HG03558 (cell line): ENCODE measurements around the gene CDH4.

Experiments
- ATAC-seq: cut with Tn5 transposase; IDR thresholded peaks from one replicate; pipeline ENCODE4 v1.9.1; 2021; ENCODE audit warnings: moderate number of reproducible peaks; ENCODE audit not compliant: unreplicated experiment; ENCODE audit errors: extremely low read depth

The CDH4 gene

DNA sequence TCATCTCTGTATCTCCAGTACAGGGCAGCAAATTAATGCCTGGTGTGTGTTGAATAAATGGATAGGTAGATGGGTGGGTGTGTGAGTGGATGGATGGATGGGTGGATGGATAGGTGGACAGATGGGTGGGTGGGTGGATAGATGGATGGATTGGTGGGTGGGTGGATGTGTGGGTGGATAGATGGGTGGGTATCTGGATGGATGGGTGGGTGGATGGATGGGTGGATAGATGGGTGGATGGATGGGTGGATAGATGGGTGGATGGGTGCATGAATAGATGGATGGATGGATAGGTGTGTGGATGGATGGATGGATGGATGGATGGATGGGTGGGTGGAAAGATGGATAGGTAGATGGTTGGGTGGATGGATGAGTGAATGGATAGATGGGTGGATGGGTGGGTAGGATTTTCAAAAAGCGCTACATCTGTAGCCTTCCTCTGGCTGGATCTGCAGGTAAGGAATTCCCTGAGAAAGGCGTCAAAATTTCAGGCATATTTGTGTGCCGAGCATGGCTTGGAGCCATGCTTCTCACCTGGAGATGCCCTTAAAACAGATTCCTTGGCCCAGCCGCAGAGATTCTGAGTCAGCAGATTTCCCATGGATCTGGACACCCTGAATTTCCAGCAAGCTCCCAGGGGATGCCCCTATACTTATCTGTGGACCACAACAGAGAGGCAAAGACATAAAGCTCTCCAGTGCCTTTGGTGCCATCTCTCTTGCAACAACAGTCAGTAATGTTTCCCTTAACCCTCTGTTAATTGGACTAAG, 177.6 kb downstream of the CDH4 start:
- no peak for ATAC-seq

DNA sequence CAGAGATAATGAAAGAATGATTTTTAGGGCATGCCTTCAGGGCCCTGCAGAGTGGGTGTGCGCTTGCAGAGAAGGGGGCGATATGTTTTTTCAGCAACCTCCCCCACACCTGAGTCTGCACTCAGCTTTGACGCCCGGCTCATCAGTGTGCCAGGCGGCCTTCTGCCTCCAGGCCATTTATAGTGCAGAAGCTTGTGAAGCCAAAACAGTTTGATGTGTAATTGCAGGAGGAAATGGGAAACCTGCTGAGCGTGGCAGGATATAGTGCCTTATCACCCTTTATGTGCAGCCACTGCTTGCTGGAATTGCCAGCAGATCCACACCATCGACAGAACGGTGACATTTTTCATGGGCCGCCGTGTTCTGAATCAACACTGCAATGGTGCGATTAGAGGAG, 178.2 kb downstream of the CDH4 start:
- ATAC-seq, result no peak

DNA sequence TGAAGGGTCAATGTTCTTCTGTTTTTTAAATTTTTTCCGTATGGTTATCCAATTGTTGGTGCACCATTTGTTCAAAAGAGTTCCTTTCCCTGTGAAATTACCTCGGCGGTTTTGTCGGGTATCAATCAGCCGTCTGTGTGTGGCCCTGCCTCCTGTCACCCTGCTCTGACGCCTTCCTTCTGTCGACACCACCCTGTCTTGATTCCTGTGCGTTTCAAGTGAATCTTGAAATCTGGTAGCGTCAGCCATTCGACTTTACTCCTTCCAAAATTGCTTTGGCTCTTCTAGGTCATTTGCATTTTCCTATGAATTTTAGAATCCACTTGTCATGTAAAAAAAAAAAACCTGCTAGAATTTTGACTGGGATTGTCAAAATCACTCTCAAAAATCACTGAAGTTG, 181.1 kb downstream of the CDH4 start:
- no peak for ATAC-seq

DNA sequence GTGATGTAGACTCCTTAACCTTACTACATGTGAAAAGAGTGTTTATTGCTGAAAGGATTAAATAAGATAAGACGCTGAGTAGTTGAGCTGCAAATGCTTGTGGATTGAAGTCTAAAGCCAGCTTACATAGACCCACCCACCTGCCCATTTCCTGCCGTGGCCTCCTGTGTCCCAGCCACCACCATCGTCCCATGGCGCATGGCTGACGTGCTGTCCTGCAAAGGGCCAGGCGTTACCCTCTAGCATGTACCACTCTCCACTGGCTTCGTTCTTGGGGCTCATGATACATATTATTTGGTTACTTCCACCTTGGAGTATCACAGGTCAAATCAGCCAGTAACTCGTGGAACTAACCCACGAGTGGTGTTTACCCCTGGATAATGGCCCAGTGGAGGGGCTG, 181.8 kb downstream of the CDH4 start:
- ATAC-seq, result no peak

DNA sequence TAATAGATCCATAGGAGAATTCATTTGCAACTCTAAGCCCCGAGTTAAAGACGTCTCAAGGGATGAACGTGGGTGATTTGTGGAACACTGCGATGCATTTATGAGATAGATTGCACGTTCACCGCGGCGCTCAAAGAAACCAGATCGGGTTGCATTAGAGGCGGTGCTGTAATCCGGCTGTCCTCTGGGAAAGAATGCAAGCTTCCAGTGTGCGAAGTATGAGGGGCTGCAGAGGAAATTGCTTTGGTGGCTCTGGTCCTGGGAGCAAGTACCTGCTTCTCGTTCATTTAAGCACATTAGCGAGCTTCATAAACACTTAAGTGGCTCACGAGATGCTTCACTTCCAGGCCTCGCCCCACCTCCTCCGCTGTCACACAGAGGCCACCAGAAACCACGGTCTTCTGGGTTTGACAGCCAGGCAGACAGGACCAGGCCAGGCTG, 182.3 kb downstream of the CDH4 start:
- ATAC-seq, result no peak

DNA sequence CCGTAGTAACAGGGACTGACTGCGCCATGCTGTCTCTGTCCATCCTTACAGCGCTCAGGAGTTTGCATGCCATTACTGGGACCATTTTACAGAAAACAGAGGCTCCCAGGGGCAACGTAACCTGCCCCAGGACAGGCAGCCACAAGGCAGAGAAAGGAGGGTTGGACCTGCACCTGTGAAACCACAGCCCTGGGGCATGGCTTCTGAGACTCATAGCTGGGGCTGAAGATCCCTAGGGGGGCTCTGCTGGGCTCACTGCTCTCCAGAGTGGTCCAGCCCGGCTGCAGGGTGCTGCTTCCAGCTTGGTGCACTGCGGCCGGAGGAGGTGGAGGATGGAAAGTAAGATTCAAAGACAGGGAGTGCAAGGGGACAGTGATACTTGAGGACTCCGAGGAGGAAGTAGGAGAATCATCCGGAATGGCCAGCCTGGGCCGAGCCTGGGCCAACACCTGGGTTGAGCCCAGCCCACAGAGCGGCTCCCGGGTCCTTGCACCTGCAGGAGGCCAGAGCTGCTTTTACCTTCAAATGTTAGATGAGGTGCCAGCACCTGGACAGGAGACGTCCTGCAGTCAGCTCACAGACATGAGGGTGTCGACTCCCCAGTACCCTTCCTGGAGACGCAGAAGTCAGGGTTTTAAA, 183.2 kb downstream of the CDH4 start:
- ATAC-seq, result no peak

DNA sequence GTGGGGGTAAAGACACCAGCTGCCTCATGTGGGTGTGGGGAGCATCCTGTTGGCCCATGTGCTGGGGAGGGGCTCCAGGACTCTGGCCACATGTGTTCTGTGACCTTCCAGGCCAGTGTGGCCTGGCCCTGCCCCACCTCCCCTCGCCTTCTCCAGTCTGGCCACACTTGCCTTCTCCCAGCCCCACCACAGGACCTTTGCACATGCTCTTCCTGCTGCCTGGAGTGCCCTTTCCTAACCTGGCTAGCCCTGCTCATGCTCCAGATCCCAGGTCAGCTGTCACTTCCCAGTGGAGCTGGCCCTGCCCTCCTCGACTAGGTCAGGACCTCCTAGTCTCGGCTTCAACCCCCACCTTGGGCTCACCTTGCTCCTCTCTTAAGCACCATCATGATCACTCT, 183.8 kb downstream of the CDH4 start:
- no peak for ATAC-seq

DNA sequence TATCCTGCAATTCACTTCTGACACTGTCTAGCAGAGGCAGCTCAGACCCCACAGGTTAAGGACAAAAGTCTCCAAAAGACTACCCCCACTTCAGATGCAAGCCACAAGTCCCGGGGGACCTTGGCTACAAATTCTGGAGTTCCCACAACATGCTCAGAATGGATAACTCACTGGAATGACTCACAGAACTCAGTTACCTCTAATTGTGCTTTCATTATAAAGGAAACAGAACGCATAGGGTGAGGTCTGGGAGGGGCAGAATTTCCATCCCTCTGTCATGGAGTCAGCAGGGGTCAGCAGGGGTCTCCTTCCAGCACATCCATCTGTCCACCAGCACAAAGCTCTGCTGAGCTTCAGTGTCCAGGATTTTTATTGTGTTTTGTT, 184.2 kb downstream of the CDH4 start:
- no peak for ATAC-seq

DNA sequence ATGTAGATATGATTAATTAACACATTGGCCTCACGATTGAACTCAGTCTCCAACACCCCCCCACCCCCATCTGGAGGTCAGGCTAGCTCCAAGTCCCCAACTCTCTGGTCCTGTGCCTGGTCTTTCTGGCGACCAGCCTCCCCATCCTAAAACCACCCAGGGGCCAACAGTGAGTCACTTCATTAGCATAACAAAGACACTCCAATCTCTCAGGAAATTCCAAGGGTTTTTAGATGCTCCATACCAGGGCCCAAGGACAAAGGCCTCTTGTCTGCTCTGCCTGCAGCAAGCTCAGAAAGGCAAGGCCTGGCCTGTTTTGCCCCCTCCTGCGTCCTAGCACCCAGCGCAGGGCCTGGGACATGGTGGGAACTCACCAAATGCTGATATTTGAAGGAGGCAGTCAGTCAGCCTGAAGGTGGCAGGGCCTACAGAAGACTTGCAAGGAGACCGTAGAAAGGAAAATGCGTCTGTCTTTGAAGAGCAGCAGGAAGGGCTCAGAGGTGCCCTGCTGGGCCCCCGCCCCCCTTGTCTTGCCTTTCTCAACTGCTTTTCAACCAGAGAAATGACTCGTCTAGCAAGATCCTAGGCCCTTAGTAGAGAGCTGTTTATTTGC, 184.7 kb downstream of the CDH4 start:
- ATAC-seq, result no peak

DNA sequence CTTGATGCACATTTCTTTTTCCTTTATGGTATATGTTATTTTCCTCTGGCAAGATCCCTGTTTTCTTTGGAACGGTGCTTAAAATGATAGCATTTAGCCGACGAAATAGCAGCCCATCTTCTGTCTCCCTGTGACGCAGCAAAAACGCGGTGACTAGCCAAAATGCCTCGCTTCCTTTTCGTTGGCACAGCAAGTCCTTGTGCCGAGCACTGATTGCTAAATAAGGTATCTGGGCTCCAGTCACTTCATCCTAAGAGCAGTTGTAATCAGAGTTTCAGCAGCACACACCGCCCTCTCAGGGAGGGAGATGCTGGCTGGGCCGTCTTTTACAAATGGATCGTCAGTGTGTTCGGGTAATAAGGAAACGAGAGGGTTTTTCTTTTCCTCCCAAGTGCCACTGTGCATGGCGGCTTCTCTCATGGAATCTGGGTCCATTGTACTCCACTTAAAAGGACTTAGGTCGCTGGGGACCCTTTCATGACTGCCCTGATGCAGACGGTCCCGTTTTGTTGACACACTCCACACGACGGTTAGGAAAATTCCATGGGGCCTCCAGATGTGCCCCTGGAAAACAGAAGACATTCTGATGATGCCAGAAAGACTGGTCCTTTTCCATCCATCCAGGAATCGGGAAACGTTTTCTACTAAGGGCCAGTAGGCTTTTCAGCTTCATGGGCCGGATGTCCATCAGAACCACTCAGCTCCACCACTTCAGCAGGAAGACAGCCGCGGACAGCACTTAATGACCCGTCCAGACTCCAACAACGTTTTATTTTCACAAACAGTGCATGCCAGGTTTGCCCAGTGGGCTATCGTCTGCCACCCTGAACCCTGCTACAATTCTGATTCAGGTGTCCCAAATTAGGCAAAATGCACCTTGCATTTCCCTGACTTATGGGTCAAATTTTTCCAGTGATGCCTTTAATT, 185.5 kb downstream of the CDH4 start:
- ATAC-seq, result no peak

DNA sequence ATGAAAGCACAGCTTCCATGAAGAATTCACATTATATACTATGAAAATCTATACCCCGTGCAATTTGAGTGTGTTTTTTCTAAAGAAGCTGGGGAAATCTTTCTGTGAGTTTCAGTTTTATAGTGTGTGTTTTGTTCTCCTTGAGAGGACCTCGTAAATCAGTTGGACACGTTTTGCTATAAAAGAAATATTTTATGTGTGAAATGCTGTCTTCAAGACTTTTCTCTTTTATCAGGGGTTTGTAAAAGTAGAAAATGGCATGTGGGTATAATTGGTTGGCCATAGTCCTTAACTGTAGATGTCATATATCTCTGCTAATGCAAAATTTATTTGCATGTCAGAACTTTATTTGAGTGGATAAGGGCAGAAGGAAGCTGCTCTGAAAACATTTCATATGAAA, 186.2 kb downstream of the CDH4 start:
- no peak for ATAC-seq

DNA sequence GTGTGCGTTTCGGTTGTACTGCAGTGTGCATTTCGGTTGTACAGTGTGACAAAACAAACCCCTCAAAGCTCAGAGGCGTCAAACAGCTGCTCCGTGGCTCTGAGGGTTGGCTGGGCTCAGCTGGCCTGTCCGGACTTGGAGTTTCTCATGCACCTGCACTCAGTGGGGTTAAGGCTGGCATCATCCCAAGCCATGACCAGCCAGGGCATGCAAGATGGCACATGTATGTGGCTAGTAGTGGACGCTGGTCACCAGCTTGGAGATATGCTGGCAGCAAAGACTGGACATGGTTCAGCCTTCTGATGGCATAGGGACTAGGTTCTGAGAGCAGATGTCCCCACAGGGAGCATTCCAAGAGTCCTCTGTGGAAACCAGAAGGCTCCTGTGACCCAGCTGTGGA, 187.2 kb downstream of the CDH4 start:
- ATAC-seq, result no peak

DNA sequence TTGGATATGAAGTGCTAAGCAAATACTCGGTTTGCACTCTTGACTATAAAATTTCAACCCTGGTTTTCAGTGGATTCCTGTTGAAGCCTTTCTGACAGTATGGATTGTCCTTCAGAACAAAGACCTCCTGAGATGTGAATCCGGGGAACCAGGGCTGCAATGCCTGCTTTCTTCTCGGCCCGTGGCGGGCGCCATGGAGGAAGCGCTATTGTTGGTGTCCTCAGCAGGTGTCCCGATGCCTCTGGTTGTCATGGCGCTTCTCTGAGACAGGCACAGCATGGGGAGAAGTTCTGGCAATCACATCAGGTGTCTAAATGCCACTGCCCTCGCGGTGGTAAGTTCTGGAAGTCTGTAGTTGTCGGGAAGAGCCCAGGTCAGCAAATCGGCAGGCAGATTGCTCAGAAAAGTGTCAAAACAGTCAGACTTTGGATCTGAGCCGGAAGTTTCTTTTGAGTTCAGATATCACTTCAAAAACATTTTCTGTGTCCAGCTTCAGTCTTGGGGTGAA, 188.5 kb downstream of the CDH4 start:
- ATAC-seq, result no peak

DNA sequence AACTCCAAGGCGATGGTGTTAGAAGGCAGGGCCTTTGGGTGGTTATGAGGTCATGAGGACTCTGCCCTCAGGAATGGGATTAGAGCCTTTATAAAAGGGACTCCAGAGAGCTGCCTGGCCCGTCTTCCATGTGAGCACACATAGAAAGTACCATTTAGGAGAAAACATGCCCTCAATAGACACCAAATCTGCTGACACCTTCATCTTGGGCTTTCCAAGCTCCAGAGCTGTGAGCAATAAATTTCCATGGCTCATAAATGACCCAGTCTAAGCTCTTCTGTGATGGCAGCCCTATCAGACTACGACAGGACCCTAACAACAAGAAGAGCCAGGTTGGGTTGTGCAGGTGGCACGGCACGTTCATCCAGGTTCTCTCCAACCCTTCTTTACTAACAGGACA, 189.5 kb downstream of the CDH4 start:
- no peak for ATAC-seq

DNA sequence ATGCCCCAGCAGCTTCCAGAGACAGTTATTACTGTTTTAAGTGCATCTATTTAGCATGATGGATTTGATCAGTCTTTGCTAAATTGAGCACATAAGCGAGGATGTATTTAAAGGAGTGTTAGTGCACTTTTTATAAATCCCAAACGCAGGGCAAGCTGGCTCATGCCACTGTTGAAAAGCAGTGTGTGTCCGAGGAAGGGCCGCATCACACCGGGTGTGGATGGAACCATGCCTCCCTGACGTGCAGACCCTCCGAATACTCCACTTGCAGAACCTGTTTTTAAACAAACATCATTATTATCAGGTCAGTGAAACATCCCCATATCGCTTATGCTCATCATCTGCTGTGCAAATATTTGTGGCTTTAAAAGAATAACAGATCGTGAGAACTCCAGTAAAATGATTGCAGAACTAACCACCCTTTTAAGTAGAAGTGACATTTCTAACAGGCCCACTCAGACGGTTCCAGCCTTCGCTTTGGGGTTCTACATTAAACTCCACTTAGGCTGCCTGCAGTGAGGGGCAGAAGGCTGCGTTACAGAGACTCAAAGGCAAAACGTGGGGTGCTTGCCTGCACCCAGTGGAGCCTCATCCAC, 190.1 kb downstream of the CDH4 start:
- ATAC-seq, result no peak

DNA sequence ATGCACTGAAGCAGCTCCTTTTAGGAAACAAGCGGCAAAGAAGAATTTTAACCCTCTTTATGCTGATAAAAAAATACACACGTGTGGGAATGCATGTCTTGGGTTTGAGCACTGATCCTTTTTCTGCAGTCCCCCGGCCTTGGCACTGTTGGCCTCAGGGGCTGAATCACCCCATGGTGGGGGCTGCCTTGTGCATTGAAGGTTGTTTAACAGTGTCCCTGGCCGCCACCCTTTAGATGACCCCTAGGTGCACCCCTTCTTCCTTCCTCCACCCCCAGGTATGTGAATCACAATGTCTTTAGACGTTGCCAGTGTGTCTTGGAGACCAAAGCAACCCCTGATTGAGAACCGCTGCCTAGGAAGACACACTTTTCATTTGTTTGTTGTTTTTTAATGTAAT, 190.7 kb downstream of the CDH4 start:
- ATAC-seq, result no peak

DNA sequence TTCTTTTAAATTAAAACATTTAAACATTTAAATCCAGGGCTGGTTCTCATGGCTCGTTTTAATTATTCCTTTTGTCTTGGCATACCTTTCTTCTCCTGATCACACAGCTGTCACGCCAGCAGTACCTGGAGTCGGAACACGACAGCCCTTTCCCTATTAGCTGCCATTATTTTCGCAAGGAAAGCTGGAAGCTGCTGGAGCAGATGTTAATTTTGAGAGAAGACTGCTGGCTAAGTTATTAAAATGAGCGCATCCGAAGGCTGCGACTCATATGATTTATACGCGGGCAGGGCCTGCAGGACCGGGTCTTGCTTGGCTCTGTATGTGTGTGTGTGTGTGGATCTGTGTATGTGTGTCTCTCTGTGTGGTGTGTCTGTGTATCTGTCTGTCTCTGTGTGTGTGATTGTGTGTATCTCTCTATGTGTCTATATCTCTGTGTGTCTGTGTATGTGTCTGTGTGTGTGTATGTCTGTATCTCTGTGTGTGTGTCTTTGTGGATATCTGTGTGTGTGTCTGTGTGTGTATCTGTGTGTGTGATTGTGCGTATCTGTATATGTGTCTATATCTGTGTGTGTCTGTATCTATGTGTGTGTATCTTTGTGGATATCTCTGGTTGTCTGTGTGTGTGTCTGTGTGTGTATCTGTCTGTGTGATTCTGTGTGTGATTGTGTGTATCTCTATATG, 191.5 kb downstream of the CDH4 start:
- no peak for ATAC-seq

DNA sequence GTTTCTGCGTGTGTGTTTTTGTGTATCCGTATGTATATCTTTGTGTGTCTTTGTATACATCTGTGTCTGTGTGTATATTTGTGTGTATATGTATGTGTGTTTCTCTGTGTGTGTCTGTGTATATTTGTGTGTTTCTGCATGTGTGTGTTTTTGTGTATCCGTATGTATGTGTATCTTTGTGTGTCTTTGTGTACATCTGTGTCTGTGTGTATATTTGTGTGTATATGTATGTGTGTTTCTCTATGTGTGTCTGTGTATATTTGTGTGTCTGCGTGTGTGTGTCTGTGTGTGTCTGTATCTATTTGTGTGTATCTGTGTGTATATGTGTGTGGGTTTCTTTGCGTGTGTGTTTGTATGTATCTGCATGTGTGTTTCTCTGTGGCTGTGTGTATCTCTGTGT, 192.6 kb downstream of the CDH4 start:
- no peak for ATAC-seq

DNA sequence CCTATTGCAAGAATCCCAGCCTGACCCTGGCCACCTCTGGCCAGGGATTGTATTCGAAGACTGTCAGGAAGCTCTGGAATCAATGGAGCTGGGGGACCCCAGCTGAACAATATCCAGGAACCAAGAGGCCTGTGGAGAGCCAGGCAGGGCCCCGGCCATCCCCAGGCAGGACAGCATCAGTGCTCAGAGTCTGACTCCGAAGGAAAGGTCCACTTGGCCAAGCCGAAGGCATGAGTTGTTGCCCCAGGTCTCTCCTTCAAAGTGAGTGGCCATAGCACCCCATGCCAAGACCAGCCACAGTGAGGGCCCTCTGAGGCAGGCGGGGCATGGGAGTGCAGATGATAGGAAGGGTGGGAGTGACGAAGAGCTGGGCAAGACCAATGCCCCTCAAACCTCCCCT, 193.1 kb downstream of the CDH4 start:
- ATAC-seq, result no peak

DNA sequence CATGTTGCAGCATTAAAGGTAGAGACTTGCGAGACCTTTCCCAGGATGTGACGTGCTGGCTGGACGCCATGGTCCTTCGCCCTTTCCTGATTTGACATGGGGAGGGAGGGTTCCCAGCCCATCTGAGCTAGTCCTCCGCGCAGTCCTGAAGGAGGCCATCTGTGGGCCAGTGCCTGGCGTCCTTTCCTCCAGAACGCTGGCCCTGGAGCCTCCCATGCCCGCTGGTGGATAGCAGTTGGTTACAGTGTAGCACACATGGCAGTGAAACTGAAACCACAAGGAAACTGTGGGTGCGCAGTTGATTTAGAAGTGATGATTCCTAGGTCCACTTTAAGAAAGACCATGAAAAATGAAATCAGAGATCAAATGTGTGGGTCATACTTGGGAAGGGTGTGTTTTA, 193.7 kb downstream of the CDH4 start:
- ATAC-seq, result no peak
